Body of pancreas (tissue), 4 donors: ENCODE data around the gene ABCA13.

Experiments used
- POLR2A ChIP-seq, 3 donors: fragments of 450-650 bp; IDR thresholded peaks; one replicate each; pipeline ENCODE4 v1.6.1; 2016; ENCODE audit warnings: antibody characterized with exemption in 3 of 3, mild to moderate bottlenecking in 2 of 3
- TF ChIP-seq, protein P1 (sequence below), 7 experiments: fragments of 450-650 bp in 4 of 7; fragments of 200-600 bp in 3 of 7; sonication (generic) in 3 of 7; IDR thresholded peaks; one replicate each; pipeline ENCODE4 v1.5.1; 2016 to 2019; ENCODE audit warnings: antibody characterized with exemption in 7 of 7

DNA sequence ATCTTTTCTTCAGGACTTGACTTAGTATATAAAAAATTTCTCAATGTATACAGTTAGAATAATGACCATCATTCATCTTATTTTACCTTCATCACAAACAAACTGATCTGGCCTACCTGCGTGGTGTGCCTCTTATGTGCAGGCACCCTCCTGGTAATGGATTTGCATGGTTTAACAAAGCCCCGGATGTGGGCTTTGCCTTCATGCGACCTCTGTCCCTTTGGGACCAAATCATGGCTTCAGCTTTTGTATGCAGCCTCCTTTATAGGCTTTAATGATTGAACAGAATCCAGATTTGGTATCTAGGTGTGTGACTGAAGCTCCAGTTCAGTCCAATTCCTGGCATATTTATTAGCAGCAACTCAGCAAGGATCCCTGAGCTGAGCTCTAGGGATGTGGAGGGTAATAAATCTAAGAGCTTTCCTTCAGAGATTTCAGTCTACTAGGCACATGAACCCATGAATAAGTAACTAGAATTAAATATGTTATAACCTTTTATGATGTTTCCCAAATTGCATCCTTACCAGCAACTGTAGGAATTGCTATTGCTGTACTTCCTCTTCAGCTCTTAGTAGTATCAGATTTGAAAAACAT is 256.9 kb downstream of the ABCA13 start:
- TF ChIP-seq, protein P1, sequence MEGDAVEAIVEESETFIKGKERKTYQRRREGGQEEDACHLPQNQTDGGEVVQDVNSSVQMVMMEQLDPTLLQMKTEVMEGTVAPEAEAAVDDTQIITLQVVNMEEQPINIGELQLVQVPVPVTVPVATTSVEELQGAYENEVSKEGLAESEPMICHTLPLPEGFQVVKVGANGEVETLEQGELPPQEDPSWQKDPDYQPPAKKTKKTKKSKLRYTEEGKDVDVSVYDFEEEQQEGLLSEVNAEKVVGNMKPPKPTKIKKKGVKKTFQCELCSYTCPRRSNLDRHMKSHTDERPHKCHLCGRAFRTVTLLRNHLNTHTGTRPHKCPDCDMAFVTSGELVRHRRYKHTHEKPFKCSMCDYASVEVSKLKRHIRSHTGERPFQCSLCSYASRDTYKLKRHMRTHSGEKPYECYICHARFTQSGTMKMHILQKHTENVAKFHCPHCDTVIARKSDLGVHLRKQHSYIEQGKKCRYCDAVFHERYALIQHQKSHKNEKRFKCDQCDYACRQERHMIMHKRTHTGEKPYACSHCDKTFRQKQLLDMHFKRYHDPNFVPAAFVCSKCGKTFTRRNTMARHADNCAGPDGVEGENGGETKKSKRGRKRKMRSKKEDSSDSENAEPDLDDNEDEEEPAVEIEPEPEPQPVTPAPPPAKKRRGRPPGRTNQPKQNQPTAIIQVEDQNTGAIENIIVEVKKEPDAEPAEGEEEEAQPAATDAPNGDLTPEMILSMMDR (IDR thresholded peaks at IDR 0.05): no peak
- TF ChIP-seq POLR2A (IDR thresholded peaks at IDR 0.05): no peak
